Measurements from ENCODE around the gene CCBE1.
"Not testable (repeated sequence)": the region's sequence is repeated elsewhere in the genome, so short reads cannot be mapped to it uniquely, and the experiment has no call there.

CCBE1 gene

GRCh38 chr18:59520562-59521355 is 176.5 kb downstream of the CCBE1 start:
- DNase-seq = no peak

- no peak for DNase-seq
These were observed 178.5 kb downstream of the CCBE1 start for GRCh38 chr18:59518705-59519104.

- no peak for DNase-seq
These were observed 179.6 kb downstream of the CCBE1 start for GRCh38 chr18:59517446-59518165.

- DNase-seq = no peak
These were observed 180.7 kb downstream of the CCBE1 start for GRCh38 chr18:59516356-59517155.

- not testable (repeated sequence) for DNase-seq
These were observed 181.3 kb downstream of the CCBE1 start for GRCh38 chr18:59515956-59516355.

GRCh38 chr18:59515147-59515546 is 182.1 kb downstream of the CCBE1 start:
- DNase-seq = no peak

GRCh38 chr18:59514203-59514602 is 183.0 kb downstream of the CCBE1 start:
- DNase-seq = no peak

- DNase-seq = no peak
These were observed 185.0 kb downstream of the CCBE1 start for GRCh38 chr18:59512025-59512755.

- DNase-seq = no peak
These were observed 187.5 kb downstream of the CCBE1 start for GRCh38 chr18:59509481-59510442.

- DNase-seq = no peak
These were observed 191.9 kb downstream of the CCBE1 start for GRCh38 chr18:59505356-59505755.

GRCh38 chr18:59502274-59503175 is 194.7 kb downstream of the CCBE1 start:
- no peak for DNase-seq

GRCh38 chr18:59501920-59502273 is 195.3 kb downstream of the CCBE1 start:
- DNase-seq = no peak

- DNase-seq = no peak
These were observed 196.5 kb downstream of the CCBE1 start for GRCh38 chr18:59500765-59501164.

- DNase-seq = no peak
These were observed 198.6 kb downstream of the CCBE1 start for GRCh38 chr18:59498506-59499086.

GRCh38 chr18:59492756-59493421 is 204.3 kb downstream of the CCBE1 start:
- DNase-seq = no peak

GRCh38 chr18:59488899-59489298 is 208.3 kb downstream of the CCBE1 start:
- DNase-seq = no peak

- no peak for DNase-seq
These were observed 211.8 kb downstream of the CCBE1 start for GRCh38 chr18:59485382-59485781.

GRCh38 chr18:59484561-59485328 is 212.5 kb downstream of the CCBE1 start:
- no peak for DNase-seq

GRCh38 chr18:59484131-59484530 is 213.1 kb downstream of the CCBE1 start:
- DNase-seq = no peak

Measured in activated naive CD4-positive, alpha-beta T cell treated with Interleukin-2 at 50 U/mL for 16 hours (primary cell).